ENCODE data around the gene EXOC3.

DNA sequence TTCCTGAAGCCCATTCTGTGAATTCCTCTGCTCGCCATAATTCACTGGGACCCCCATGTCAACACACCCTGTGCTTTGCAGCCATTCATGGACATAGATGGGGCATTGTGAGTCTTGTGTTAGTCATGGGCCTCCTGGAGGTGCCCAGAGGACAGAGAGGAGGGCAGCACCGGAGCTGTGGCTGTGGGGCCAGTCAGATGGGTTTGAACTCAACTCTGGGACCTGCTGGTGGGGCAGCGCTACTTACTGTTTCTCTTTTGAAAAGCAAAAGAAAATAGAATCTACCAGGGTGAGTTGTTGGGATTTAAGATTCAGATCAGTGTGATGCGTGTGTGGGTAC is 11.3 kb upstream of the EXOC3 start:
- TF ChIP-seq, protein P1, sequence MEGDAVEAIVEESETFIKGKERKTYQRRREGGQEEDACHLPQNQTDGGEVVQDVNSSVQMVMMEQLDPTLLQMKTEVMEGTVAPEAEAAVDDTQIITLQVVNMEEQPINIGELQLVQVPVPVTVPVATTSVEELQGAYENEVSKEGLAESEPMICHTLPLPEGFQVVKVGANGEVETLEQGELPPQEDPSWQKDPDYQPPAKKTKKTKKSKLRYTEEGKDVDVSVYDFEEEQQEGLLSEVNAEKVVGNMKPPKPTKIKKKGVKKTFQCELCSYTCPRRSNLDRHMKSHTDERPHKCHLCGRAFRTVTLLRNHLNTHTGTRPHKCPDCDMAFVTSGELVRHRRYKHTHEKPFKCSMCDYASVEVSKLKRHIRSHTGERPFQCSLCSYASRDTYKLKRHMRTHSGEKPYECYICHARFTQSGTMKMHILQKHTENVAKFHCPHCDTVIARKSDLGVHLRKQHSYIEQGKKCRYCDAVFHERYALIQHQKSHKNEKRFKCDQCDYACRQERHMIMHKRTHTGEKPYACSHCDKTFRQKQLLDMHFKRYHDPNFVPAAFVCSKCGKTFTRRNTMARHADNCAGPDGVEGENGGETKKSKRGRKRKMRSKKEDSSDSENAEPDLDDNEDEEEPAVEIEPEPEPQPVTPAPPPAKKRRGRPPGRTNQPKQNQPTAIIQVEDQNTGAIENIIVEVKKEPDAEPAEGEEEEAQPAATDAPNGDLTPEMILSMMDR (conservative IDR thresholded peaks at IDR 0.05), result no peak
- TF ChIP-seq EZH2 (IDR thresholded peaks at IDR 0.05; ENCODE audit: low read depth), result no peak

Measured in PC-9 (cell line).